ENCODE measurements around the gene SOX1. TPM values are rescaled to one million over a fixed set of nuclear protein-coding genes. Genes with fewer than 3 reads are reported as not detected.

The SOX1 gene
- total RNA-seq, 1 experiment from 2014 or later, result not detected

DNA sequence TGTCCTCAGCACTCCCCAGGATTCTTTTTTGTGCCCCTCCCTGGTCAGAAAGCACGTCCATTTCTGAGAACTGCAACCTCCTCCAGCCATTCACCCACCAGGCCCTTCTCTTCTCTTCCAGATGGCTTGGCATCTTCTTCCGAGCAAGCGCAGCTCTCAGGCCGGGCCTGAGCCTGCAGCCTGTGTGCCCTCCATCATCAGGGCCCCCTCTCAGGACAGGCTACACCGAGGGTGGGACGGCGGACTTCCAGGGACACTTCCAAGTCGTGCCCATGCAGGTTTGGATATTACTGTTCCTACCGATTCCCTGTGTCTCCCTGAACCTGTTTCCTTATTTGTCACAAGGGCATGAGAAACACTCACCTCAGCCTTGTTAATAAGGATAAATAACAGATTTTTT, 28.4 kb downstream of the SOX1 start:
- Mint-ChIP-seq H3K36me3 (ENCODE audit: insufficient read depth, unreplicated experiment) (no peaks in the 10 kb centered on the region), H3K27ac (ENCODE audit: low read depth, unreplicated experiment) (no peak overlapping the region), H3K9me3 (ENCODE audit: unreplicated experiment) (peaks cover 32% of the 10 kb centered on the region), H3K4me1 (ENCODE audit: insufficient read depth, unreplicated experiment) (no peaks in the 10 kb centered on the region), H3K27me3 (ENCODE audit: insufficient read depth, unreplicated experiment) (no peaks in the 10 kb centered on the region), H3K4me3 (ENCODE audit: unreplicated experiment) (no peak overlapping the region)
- no TSS peak for BruUV-seq (replicated peaks)
- POLR2A ChIA-PET, result no interaction called here
- DNase-seq (ENCODE audit: unreplicated experiment), result no peak
- CTCF ChIA-PET, result interaction anchor here (0.7 kb wide), 1 partner anchor 12 kb away, joined by 5 read pairs; no protein-coding TSS in a partner anchor
- intact Hi-C loops (cut with micrococcal nuclease), result no loop called here
- TF ChIP-seq, protein P1, sequence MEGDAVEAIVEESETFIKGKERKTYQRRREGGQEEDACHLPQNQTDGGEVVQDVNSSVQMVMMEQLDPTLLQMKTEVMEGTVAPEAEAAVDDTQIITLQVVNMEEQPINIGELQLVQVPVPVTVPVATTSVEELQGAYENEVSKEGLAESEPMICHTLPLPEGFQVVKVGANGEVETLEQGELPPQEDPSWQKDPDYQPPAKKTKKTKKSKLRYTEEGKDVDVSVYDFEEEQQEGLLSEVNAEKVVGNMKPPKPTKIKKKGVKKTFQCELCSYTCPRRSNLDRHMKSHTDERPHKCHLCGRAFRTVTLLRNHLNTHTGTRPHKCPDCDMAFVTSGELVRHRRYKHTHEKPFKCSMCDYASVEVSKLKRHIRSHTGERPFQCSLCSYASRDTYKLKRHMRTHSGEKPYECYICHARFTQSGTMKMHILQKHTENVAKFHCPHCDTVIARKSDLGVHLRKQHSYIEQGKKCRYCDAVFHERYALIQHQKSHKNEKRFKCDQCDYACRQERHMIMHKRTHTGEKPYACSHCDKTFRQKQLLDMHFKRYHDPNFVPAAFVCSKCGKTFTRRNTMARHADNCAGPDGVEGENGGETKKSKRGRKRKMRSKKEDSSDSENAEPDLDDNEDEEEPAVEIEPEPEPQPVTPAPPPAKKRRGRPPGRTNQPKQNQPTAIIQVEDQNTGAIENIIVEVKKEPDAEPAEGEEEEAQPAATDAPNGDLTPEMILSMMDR (IDR thresholded peaks at IDR 0.05; ENCODE audit: unreplicated experiment), result no peak

DNA sequence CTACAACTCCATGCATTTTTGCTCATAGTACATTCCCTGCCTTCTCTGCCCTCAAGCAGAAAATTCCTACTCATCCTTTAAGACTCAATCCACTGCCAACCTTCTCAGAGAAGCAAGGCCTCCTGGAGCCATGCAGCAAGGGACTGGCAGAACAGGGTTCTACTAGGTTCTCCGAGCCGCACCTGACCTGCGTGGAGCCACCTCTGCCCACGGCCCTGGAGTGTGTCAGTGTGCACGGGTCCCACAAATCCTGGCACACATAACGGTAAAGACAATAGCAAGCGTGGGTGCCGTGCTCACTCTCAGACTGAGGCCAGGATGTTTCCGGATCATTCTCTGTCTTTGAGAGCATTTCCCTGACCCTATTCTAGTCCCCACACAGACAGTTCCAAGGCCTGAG, 30.0 kb downstream of the SOX1 start:
- H3K36me3 Mint-ChIP-seq (ENCODE audit: insufficient read depth, unreplicated experiment), result no peaks in the 10 kb centered on the region
- H3K27me3 Mint-ChIP-seq (ENCODE audit: insufficient read depth, unreplicated experiment), result no peaks in the 10 kb centered on the region
- TF ChIP-seq, protein P1 (IDR thresholded peaks at IDR 0.05; ENCODE audit: unreplicated experiment), result no peak
- DNase-seq (ENCODE audit: unreplicated experiment), result no peak
- no peaks in the 10 kb centered on the region for H3K4me1 Mint-ChIP-seq (ENCODE audit: insufficient read depth, unreplicated experiment)
- H3K27ac Mint-ChIP-seq (ENCODE audit: low read depth, unreplicated experiment), result no peak overlapping the region
- POLR2A ChIA-PET, result interaction anchor here (0.7 kb wide), 1 partner anchor 545 kb away, joined by 3 read pairs; no protein-coding TSS in a partner anchor
- no TSS peak for BruUV-seq (replicated peaks)
- no peak overlapping the region for H3K4me3 Mint-ChIP-seq (ENCODE audit: unreplicated experiment)
- intact Hi-C loops (cut with micrococcal nuclease), result no loop called here
- CTCF ChIA-PET, result interaction anchor here (0.5 kb wide), 1 partner anchor 38 kb away, joined by 3 read pairs; no protein-coding TSS in a partner anchor
- H3K9me3 Mint-ChIP-seq (ENCODE audit: unreplicated experiment), result peaks cover 27% of the 10 kb centered on the region

DNA sequence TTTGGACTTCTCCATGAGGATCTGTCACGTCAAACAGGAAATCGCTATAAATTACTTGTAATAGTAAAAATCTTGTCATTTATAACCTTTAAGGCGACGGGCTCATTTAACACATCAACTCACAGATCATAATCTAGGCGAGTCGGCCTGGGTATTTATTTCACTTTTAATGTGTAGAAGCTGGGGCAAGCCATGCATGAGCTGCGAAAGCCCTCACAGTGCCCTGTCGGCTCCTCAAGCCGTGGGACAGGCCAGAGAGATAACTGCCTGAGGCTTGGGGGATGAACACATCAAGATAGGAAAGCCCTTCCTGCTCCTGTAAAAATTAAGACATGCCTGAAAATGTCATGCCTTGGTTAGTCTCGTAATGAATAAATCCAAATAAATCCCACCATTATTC, 30.8 kb downstream of the SOX1 start:
- no peak for DNase-seq (ENCODE audit: unreplicated experiment)
- ChIA-PET POLR2A (interaction anchor here (0.7 kb wide), 1 partner anchor 546 kb away, joined by 3 read pairs; no protein-coding TSS in a partner anchor), CTCF (interaction anchor here (1.1 kb wide), 1 partner anchor 346 kb away, joined by 3 read pairs; no protein-coding TSS in a partner anchor)
- Mint-ChIP-seq H3K27me3 (ENCODE audit: insufficient read depth, unreplicated experiment) (no peaks in the 10 kb centered on the region), H3K9me3 (ENCODE audit: unreplicated experiment) (peaks cover 33% of the 10 kb centered on the region), H3K4me1 (ENCODE audit: insufficient read depth, unreplicated experiment) (no peaks in the 10 kb centered on the region), H3K4me3 (ENCODE audit: unreplicated experiment) (no peak overlapping the region), H3K36me3 (ENCODE audit: insufficient read depth, unreplicated experiment) (no peaks in the 10 kb centered on the region), H3K27ac (ENCODE audit: low read depth, unreplicated experiment) (no peak overlapping the region)
- intact Hi-C loops (cut with micrococcal nuclease), result no loop called here
- BruUV-seq (replicated peaks), result no TSS peak
- TF ChIP-seq, protein P1 (IDR thresholded peaks at IDR 0.05; ENCODE audit: unreplicated experiment), result no peak

DNA sequence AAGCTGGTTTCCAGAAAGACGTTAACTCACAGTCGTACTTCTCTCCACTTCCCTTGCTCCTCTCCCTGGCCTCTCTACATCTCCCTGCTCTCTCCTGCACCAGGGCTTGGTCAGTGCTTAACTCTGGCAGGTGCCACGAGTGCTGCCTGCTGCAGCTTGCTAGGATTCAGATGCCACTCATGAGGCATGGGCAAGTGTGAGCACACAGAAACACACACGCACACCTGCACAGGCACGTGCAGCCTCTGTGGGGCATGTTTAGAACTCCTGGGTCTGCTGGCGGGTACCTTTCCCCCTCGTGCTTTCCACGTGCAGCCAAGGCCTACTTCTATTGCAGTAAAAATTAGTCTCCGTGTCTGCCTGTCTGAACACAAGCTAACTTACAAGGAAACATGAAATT, 31.8 kb downstream of the SOX1 start:
- no peak for DNase-seq (ENCODE audit: unreplicated experiment)
- no TSS peak for BruUV-seq (replicated peaks)
- no peak overlapping the region for H3K27ac Mint-ChIP-seq (ENCODE audit: low read depth, unreplicated experiment)
- no peak overlapping the region for H3K4me3 Mint-ChIP-seq (ENCODE audit: unreplicated experiment)
- no peaks in the 10 kb centered on the region for H3K4me1 Mint-ChIP-seq (ENCODE audit: insufficient read depth, unreplicated experiment)
- H3K9me3 Mint-ChIP-seq (ENCODE audit: unreplicated experiment), result peaks cover 30% of the 10 kb centered on the region
- H3K36me3 Mint-ChIP-seq (ENCODE audit: insufficient read depth, unreplicated experiment), result no peaks in the 10 kb centered on the region
- ChIA-PET POLR2A (interaction anchor here (0.6 kb wide), 1 partner anchor 958 kb away, joined by 3 read pairs; no protein-coding TSS in a partner anchor), CTCF (interaction anchor here (0.7 kb wide), 1 partner anchor 395 kb away, joined by 3 read pairs; no protein-coding TSS in a partner anchor)
- TF ChIP-seq, protein P1 (IDR thresholded peaks at IDR 0.05; ENCODE audit: unreplicated experiment), result no peak
- intact Hi-C loops (cut with micrococcal nuclease), result no loop called here
- no peaks in the 10 kb centered on the region for H3K27me3 Mint-ChIP-seq (ENCODE audit: insufficient read depth, unreplicated experiment)
